HepG2 (cell line): ENCODE results near the gene GCHFR. TPM values are rescaled to one million over a fixed set of nuclear protein-coding genes. Genes with fewer than 3 reads are reported as not detected.

Experiments used
- AKNA ChIP-seq: sonication (generic); formaldehyde crosslinking; IDR thresholded peaks from 2 replicates; pipeline ENCODE4 v1.4.0; 2020; ENCODE audit warnings: missing genetic modification reagents, borderline replicate concordance
- BRCA1 ChIP-seq: sonication (generic); formaldehyde crosslinking; IDR thresholded peaks from 2 replicates; pipeline ENCODE4 v1.4.0; 2020; ENCODE audit warnings: missing genetic modification reagents
- DNMT3B ChIP-seq: conservative IDR thresholded peaks from 2 replicates; pipeline ENCODE4 v1.6.1; 2016; ENCODE audit warnings: missing biosample characterization, control low read depth
- ELF3 ChIP-seq: IDR thresholded peaks from 2 replicates; pipeline ENCODE4 v1.6.1; 2016; ENCODE audit warnings: missing genetic modification reagents, missing compliant biosample characterization
- HNF4G ChIP-seq, 2 experiments: sonication (generic) in 1 of 2; formaldehyde crosslinking in 1 of 2; IDR thresholded peaks; 2 replicates each; pipeline versions ENCODE4 v1.4.0 to v1.6.1; 2011 to 2020; ENCODE audit warnings: borderline replicate concordance in 2 of 2, low read depth in 2 of 2, mild to moderate bottlenecking in 2 of 2, low read length in 1 of 2, missing genetic modification reagents in 1 of 2, moderate library complexity in 1 of 2
- MXD1 ChIP-seq: sonication (generic); formaldehyde crosslinking; IDR thresholded peaks from 2 replicates; pipeline ENCODE4 v1.4.0; 2020; ENCODE audit warnings: mild to moderate bottlenecking, missing genetic modification reagents
- NFE2L1 ChIP-seq: sonication (generic); formaldehyde crosslinking; IDR thresholded peaks from 2 replicates; pipeline ENCODE4 v1.4.0; 2020; ENCODE audit warnings: missing genetic modification reagents, mild to moderate bottlenecking, borderline replicate concordance
- NR2F6 ChIP-seq, 2 experiments: IDR thresholded peaks; 2 replicates each; pipeline ENCODE4 v1.6.1; 2016; ENCODE audit warnings: antibody characterized with exemption in 1 of 2, mild to moderate bottlenecking in 1 of 2
- RORA ChIP-seq: sonication (generic); formaldehyde crosslinking; IDR thresholded peaks from 2 replicates; pipeline ENCODE4 v1.5.0; 2020; ENCODE audit warnings: mild to moderate bottlenecking, missing genetic modification reagents, moderate library complexity
- ZBED4 ChIP-seq: sonication (generic); formaldehyde crosslinking; IDR thresholded peaks from 2 replicates; pipeline ENCODE4 v1.4.0; 2020; ENCODE audit warnings: missing genetic modification reagents, borderline replicate concordance
- ZBTB37 ChIP-seq: sonication (generic); formaldehyde crosslinking; IDR thresholded peaks from 2 replicates; pipeline ENCODE4 v1.4.0; 2020; ENCODE audit warnings: mild to moderate bottlenecking, missing genetic modification reagents
- ZFY ChIP-seq: sonication (generic); formaldehyde crosslinking; IDR thresholded peaks from 2 replicates; pipeline ENCODE4 v1.4.0; 2020; ENCODE audit warnings: missing genetic modification reagents
- ZNF180 ChIP-seq: sonication (generic); formaldehyde crosslinking; IDR thresholded peaks from 2 replicates; pipeline ENCODE4 v1.4.0; 2020; ENCODE audit warnings: low read depth, missing genetic modification reagents, borderline replicate concordance
- ZNF569 ChIP-seq: sonication (generic); formaldehyde crosslinking; IDR thresholded peaks from 2 replicates; pipeline ENCODE4 v1.5.0; 2020; ENCODE audit warnings: mild to moderate bottlenecking, missing genetic modification reagents, moderate library complexity, borderline replicate concordance
- ZNF577 ChIP-seq: sonication (generic); formaldehyde crosslinking; IDR thresholded peaks from 2 replicates; pipeline ENCODE4 v1.4.0; 2020; ENCODE audit warnings: mild to moderate bottlenecking, low read depth, missing genetic modification reagents, borderline replicate concordance
- ZNF629 ChIP-seq: sonication (generic); formaldehyde crosslinking; conservative IDR thresholded peaks from 2 replicates; pipeline ENCODE4 v1.5.0; 2020; ENCODE audit warnings: missing genetic modification reagents
- ZSCAN22 ChIP-seq: sonication (generic); formaldehyde crosslinking; IDR thresholded peaks from 2 replicates; pipeline ENCODE4 v1.4.0; 2020; ENCODE audit warnings: mild to moderate bottlenecking, missing genetic modification reagents
- polyA plus RNA-seq, 8 experiments: library from polyadenylated mRNA; depleted of rRNA in 3 of 8; stranded (reverse) in 7 of 8; unstranded in 1 of 8; fragments of >200 nt; fragmentation: Illumina TruSeq in 4 of 8; extraction: Trizol in 4 of 8; gene quantifications; 2 replicates each; pipeline versions ENCODE4 v1.2.1 to v1.2.3, GENCODE V29; 2011 to 2016; ENCODE audit warnings: low read depth in 4 of 8, missing spikeins in 1 of 8, mixed read lengths in 1 of 8; ENCODE audit not compliant: insufficient read depth in 1 of 8
- total RNA-seq, 5 experiments: library from RNA; depleted of rRNA; stranded (reverse); fragments of >200 nt; fragmentation: Illumina TruSeq; extraction: Trizol; gene quantifications; 2 replicates each; pipeline ENCODE4 v1.2.3, GENCODE V29; 2016; ENCODE audit warnings: low read depth in 1 of 5

The GCHFR gene
- total and polyA plus RNA-seq, 2 of the 13 experiments (the other 11 are each of a cell fraction or from before 2014, with no cell fraction given), result 51.5 to 92.4 TPM

- TF ChIP-seq DNMT3B (CRISPR knock-in tag), result no peak
- no peak for TF ChIP-seq HNF4G (IDR thresholded peaks at IDR 0.05; ENCODE audit: borderline replicate concordance, low read depth, low read length)
- 0 out of 2 replicates have a peak, but pooled peaks have one; percentile 29 for TF ChIP-seq HNF4G (CRISPR knock-in tag; IDR thresholded peaks at IDR 0.05; ENCODE audit: borderline replicate concordance, low read depth)
- no peak for TF ChIP-seq AKNA (CRISPR knock-in tag)
- TF ChIP-seq ELF3, result 0 out of 2 replicates have a peak, but pooled peaks have one; percentile 19
- TF ChIP-seq ZNF577, result no peak
- TF ChIP-seq ZBTB37 (CRISPR knock-in tag), result no peak
- TF ChIP-seq BRCA1 (CRISPR knock-in tag), result no peak
- TF ChIP-seq ZNF569 (CRISPR knock-in tag), result no peak
- TF ChIP-seq NR2F6 (IDR thresholded peaks at IDR 0.05), result no peak
- TF ChIP-seq NR2F6 (CRISPR knock-in tag; IDR thresholded peaks at IDR 0.05), result no peak
- no peak for TF ChIP-seq ZSCAN22 (CRISPR knock-in tag)
- peak; percentile 85 for TF ChIP-seq ZFY (CRISPR knock-in tag)
- TF ChIP-seq RORA, result no peak
- peak; percentile 54; the same call in 1 of the 2 replicates for TF ChIP-seq MXD1
- TF ChIP-seq ZBED4 (CRISPR knock-in tag), result no peak
- TF ChIP-seq ZNF629 (CRISPR knock-in tag), result no peak
- TF ChIP-seq NFE2L1, result no peak; the same call in 1 of the 2 replicates
- no peak for TF ChIP-seq ZNF180 (CRISPR knock-in tag)
Measured at GRCh38 chr15:40754883-40755811, 8.7 kb upstream of the GCHFR start, which contains the start of gene RMDN3 (continued).
